Measurements from ENCODE around the gene EMC8.

- TF ChIP-seq CREM (IDR thresholded peaks at IDR 0.05; ENCODE audit: low read depth): no peak
- no peak for TF ChIP-seq FOXK2 (IDR thresholded peaks at IDR 0.05)
- no peak for TF ChIP-seq POLR2AphosphoS5 (IDR thresholded peaks at IDR 0.05; ENCODE audit: low read length)
- TF ChIP-seq CTCF (IDR thresholded peaks at IDR 0.05 in 2 of 3, conservative IDR thresholded peaks at IDR 0.05 in 1 of 3; ENCODE audit: control insufficient read depth in 2 of 3, extremely low read depth in 1 of 3, insufficient read depth in 1 of 3, low read depth in 3 of 3, low read length in 3 of 3): no peak
- no peak for TF ChIP-seq CBFB (IDR thresholded peaks at IDR 0.05; ENCODE audit: low read depth)
- no peak for TF ChIP-seq USF2 (IDR thresholded peaks at IDR 0.05; ENCODE audit: borderline replicate concordance, low read depth, low read length)
- TF ChIP-seq TBL1XR1 (IDR thresholded peaks at IDR 0.05; ENCODE audit: low read depth, low read length): no peak
- no peak for TF ChIP-seq CHD2 (IDR thresholded peaks at IDR 0.05; ENCODE audit: borderline replicate concordance, low read depth, low read length)
- no peak for TF ChIP-seq RCOR1 (conservative IDR thresholded peaks at IDR 0.05; ENCODE audit: low read depth, low read length)
Measured at GRCh38 chr16:85730186-85730465, 69.2 kb downstream of the EMC8 start.

Data from GM12878 (cell line).